SK-N-SH (cell line): ENCODE results near the gene SLC1A7. TPM values are rescaled to one million over a fixed set of nuclear protein-coding genes. Genes with fewer than 3 reads are reported as not detected.
A peak's percentile ranks its signal among the peaks of the same experiment; 100 is the strongest.

ENCODE experiments used
- CTCF ChIA-PET: fragments of 300-600, 350-600 bp; formaldehyde crosslinking; extraction: SDS; loops from one replicate; lab custom pipeline; 2021; lab: Yijun Ruan, JAX
- POLR2A ChIA-PET: fragments of 350-600 bp; sonication (Branson Sonifier 250); formaldehyde crosslinking; extraction: SDS; loops from one replicate; lab custom pipeline; 2020; ENCODE audit warnings: antibody characterized with exemption, inconsistent platforms; lab: Yijun Ruan, JAX
- DNase-seq: peaks from one replicate; pipeline ENCODE4 v3.0.0; 2012
- H2AFZ ChIP-seq: fragments of 200-600 bp; sonication (generic); 2 replicates; pipeline ENCODE4 v1.8.1; 2016; ENCODE audit warnings: antibody characterized with exemption, mild to moderate bottlenecking, low read depth
- H3F3A ChIP-seq: fragments of 200-600 bp; sonication (generic); replicated peaks from 2 replicates; pipeline ENCODE3; 2016; ENCODE audit warnings: antibody characterized with exemption, mild to moderate bottlenecking; ENCODE audit not compliant: insufficient read depth
- H3K27ac ChIP-seq, 2 experiments: fragments of 200-500 bp in 1 of 2; fragments of 200-600 bp in 1 of 2; sonication (Bioruptor generic) in 1 of 2; sonication (generic), shearing (Covaris generic) in 1 of 2; 2 replicates each; pipeline versions ENCODE4 v1.5.1 to v1.6.1; 2014 to 2016; ENCODE audit warnings: low read depth in 2 of 2, inconsistent platforms in 1 of 2, low read length in 1 of 2, mild to moderate bottlenecking in 1 of 2, mixed read lengths in 1 of 2
- H3K27me3 ChIP-seq: fragments of 200-600 bp; sonication (generic), shearing (Covaris generic); 2 replicates; pipeline ENCODE4 v1.6.1; 2016; ENCODE audit warnings: mixed run types; ENCODE audit not compliant: insufficient read depth
- H3K36me3 ChIP-seq, 2 experiments: fragments of 200-500 bp in 1 of 2; fragments of 200-600 bp in 1 of 2; sonication (Bioruptor generic) in 1 of 2; sonication (generic) in 1 of 2; replicated peaks in 1 of 2; 2 replicates each; pipeline versions ENCODE3 to v1.5.1; 2014 to 2016; ENCODE audit warnings: low read length in 1 of 2, mild to moderate bottlenecking in 1 of 2; ENCODE audit not compliant: insufficient read depth in 2 of 2, control insufficient read depth in 1 of 2
- H3K4me1 ChIP-seq, 2 experiments: fragments of 200-500 bp in 1 of 2; fragments of 200-600 bp in 1 of 2; sonication (Bioruptor generic) in 1 of 2; sonication (generic), shearing (Covaris generic) in 1 of 2; 2 replicates each; pipeline versions ENCODE4 v1.5.1 to v1.6.1; 2014 to 2016; ENCODE audit warnings: low read depth in 1 of 2, low read length in 1 of 2, mixed run types in 1 of 2; ENCODE audit not compliant: insufficient read depth in 2 of 2, control insufficient read depth in 1 of 2
- H3K4me2 ChIP-seq: fragments of 200-600 bp; sonication (generic), shearing (Covaris generic); 2 replicates; pipeline ENCODE4 v1.6.1; 2017; ENCODE audit warnings: mixed run types
- H3K4me3 ChIP-seq, 2 experiments: fragments of 200-500 bp in 1 of 2; fragments of 200-600 bp in 1 of 2; sonication (Bioruptor generic) in 1 of 2; sonication (generic), shearing (Covaris generic) in 1 of 2; 2 replicates each; pipeline versions ENCODE4 v1.5.1 to v1.8.1; 2014 to 2016; ENCODE audit warnings: low read depth in 2 of 2, inconsistent platforms in 1 of 2, low read length in 1 of 2, mild to moderate bottlenecking in 1 of 2, mixed read lengths in 1 of 2, moderate library complexity in 1 of 2
- H3K79me2 ChIP-seq: fragments of 200-600 bp; sonication (generic); 2 replicates; pipeline ENCODE4 v1.8.1; 2017; ENCODE audit warnings: mild to moderate bottlenecking; ENCODE audit not compliant: insufficient read depth
- H3K9ac ChIP-seq: fragments of 200-600 bp; sonication (generic); 2 replicates; pipeline ENCODE4 v1.6.1; 2017; ENCODE audit warnings: mixed run types
- H3K9me2 ChIP-seq: fragments of 200-600 bp; sonication (generic); 2 replicates; pipeline ENCODE4 v1.6.1; 2017; ENCODE audit warnings: mixed run types
- H3K9me3 ChIP-seq: fragments of 200-600 bp; sonication (generic); 2 replicates; pipeline ENCODE4 v1.6.1; 2017; ENCODE audit warnings: mixed run types, mild to moderate bottlenecking, moderate library complexity
- H4K20me1 ChIP-seq: fragments of 200-600 bp; sonication (generic); 2 replicates; pipeline ENCODE4 v1.6.1; 2017; ENCODE audit warnings: mild to moderate bottlenecking, mixed run types; ENCODE audit not compliant: insufficient read depth
- FOXJ3 ChIP-seq: sonication (generic); formaldehyde crosslinking; IDR thresholded peaks from 2 replicates; pipeline ENCODE4 v1.5.1; 2020; ENCODE audit warnings: mild to moderate bottlenecking, missing genetic modification reagents
- FOXM1 ChIP-seq: IDR thresholded peaks from 2 replicates; pipeline ENCODE4 v1.4.0; 2012; ENCODE audit warnings: low read depth, mild to moderate bottlenecking
- GABPA ChIP-seq: IDR thresholded peaks from 2 replicates; pipeline ENCODE4 v1.4.0; 2012; ENCODE audit warnings: low read depth, mild to moderate bottlenecking
- GATA2 ChIP-seq: sonication (generic); formaldehyde crosslinking; IDR thresholded peaks from 2 replicates; pipeline ENCODE4 v1.5.0; 2020; ENCODE audit warnings: mild to moderate bottlenecking, missing genetic modification reagents
- JUND ChIP-seq: IDR thresholded peaks from 2 replicates; pipeline ENCODE4 v1.4.0; 2012
- NFIC ChIP-seq: IDR thresholded peaks from 2 replicates; pipeline ENCODE4 v1.4.0; 2012; ENCODE audit warnings: borderline replicate concordance
- RAD21 ChIP-seq: IDR thresholded peaks from 2 replicates; pipeline ENCODE4 v1.6.1; 2012; ENCODE audit warnings: mild to moderate bottlenecking, low read length
- RCOR1 ChIP-seq: fragments of 150-350 bp; IDR thresholded peaks from 2 replicates; pipeline ENCODE4 v1.6.1; 2017; ENCODE audit warnings: antibody characterized with exemption, low read length
- RFX5 ChIP-seq: IDR thresholded peaks from 2 replicates; pipeline ENCODE4 v1.6.1; 2012; ENCODE audit warnings: mild to moderate bottlenecking, improper control_type of control experiment, low read length
- SIN3A ChIP-seq: IDR thresholded peaks from 2 replicates; pipeline ENCODE4 v1.6.1; 2012; ENCODE audit warnings: low read depth, mild to moderate bottlenecking, low read length, moderate library complexity, borderline replicate concordance
- SMC3 ChIP-seq: IDR thresholded peaks from 2 replicates; pipeline ENCODE4 v1.6.1; 2012; ENCODE audit warnings: low read depth, low read length, improper control_type of control experiment
- TAF1 ChIP-seq: IDR thresholded peaks from 2 replicates; pipeline ENCODE4 v1.6.1; 2012; ENCODE audit warnings: low read depth, mild to moderate bottlenecking, low read length, moderate library complexity, borderline replicate concordance
- TCF12 ChIP-seq: IDR thresholded peaks from 2 replicates; pipeline ENCODE4 v1.4.0; 2012
- WGBS: methylation state at CpG from one replicate; pipeline ENCODE4 v1.1.6; 2017; ENCODE audit warnings: low lambda C conversion rate; 5-methylcytosine and 5-hydroxymethylcytosine counted together
- polyA plus RNA-seq, 3 experiments: library from polyadenylated mRNA; depleted of rRNA; stranded (reverse); fragments of >200 nt; gene quantifications; 2 replicates each; pipeline ENCODE4 v1.2.3, GENCODE V29; 2012

SLC1A7 gene
- polyA plus RNA-seq, 1 of the 3 experiments (the other 2 are of a cell fraction) = not detected

- ChIA-PET CTCF (interaction anchor here (0.9 to 2.1 kb wide), 3 partner anchors 15 to 123 kb away, joined by 3 to 7 read pairs (median 4); no protein-coding TSS in a partner anchor), POLR2A (no interaction called here)
- Histone ChIP-seq H2AFZ (no peak overlapping the region; the same call in 1 of the 2 replicates), H3K9ac (0 out of 2 replicates have a peak overlapping the region, but pooled peaks have one; percentile 39), H3K27ac (no peak overlapping the region), H3K4me3 (peak overlapping the region; percentile 54), H3K9me2 (no peaks in the 10 kb centered on the region), H3F3A (no peaks in the 10 kb centered on the region), H3K27me3 (no peaks in the 10 kb centered on the region), H3K79me2 (no peaks in the 10 kb centered on the region), H3K4me1 (peaks cover 3 to 15% of the 10 kb centered on the region in 2 experiments; a peak in 2 of 4 replicates), H3K9me3 (no peaks in the 10 kb centered on the region)
- TF ChIP-seq SMC3 (no peak), JUND (no peak), SIN3A (no peak), RCOR1 (no peak), RFX5 (no peak), FOXJ3 (no peak), GATA2 (no peak), GABPA (no peak), TCF12 (no peak), TAF1 (no peak), FOXM1 (no peak), RAD21 (no peak; the same call in 1 of the 2 replicates)
- TF ChIP-seq, all 33 proteins: peak for 0
- H4K20me1 ChIP-seq = no peaks in the 10 kb centered on the region
- 36% methylated on average over 26 of the region's 61 CpGs for WGBS
- peak overlapping the region; percentile 97 for H3K4me2 ChIP-seq
- DNase-seq = peak; percentile 72
- H3K36me3 ChIP-seq = no peaks in the 10 kb centered on the region
Observed at GRCh38 chr1:53062708-53063591, 79.5 kb downstream of the SLC1A7 start.

DNA sequence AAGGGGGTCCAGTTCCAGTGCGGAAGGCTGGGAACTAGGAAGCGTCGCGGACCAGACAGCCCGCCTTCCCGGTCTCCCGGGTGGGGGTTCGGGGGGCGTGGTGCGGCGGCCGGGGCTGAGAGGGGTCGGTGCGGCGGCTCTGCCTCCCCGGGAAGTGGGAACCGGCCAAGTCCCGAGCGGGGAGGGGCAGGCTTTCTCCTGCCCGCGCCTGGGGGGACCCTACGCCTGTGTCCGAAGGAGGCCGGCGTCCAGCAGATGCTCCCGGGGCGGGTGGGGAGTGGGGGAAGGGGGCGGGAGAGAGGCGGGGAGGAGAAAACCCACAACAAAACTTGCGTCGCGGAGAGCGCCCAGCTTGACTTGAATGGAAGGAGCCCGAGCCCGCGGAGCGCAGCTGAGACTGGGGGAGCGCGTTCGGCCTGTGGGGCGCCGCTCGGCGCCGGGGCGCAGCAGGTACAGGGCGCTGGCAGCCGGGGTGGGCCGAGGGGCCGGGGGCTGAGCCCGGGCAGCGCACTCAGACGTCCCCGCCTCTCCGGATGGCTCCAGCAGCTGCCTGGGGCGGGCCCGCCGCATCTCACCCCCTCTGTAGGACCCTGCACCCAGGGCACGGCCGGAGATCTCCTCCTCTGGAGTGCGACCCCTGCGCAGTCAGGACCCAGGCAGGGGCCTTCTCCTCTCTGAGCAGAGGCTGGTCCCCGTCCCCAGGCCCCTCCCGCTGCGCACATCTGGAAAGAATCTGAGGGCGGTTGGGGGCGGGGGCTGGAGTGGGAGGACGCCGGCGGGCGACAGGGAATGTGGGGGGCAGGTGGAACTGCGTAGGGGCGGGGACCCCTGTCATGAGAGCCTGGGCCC lies 80.4 kb downstream of the SLC1A7 start, which contains the start of gene PODN:
TSS of gene PODN (plus strand) at position 355 of the 849 bp plus-strand sequence. CDS start 7,643 bp downstream, outside the sequence.
- POLR2A ChIA-PET = no interaction called here
- peak within 1 kb of the TSS; percentile 39; the same call in 1 of the 2 replicates for H3K9ac ChIP-seq

More for the DNA sequence above, 80.4 kb downstream of the SLC1A7 start, which contains the start of gene PODN:
- Histone ChIP-seq H3K9me2 (no peaks in the 10 kb centered on the region), H3K36me3 (no peaks in the 10 kb centered on the region), H3K4me3 (peak within 1 kb of the TSS; percentile 54), H3K27ac (no peak within 1 kb of the TSS), H4K20me1 (no peaks in the 10 kb centered on the region), H2AFZ (no peak within 1 kb of the TSS; the same call in 1 of the 2 replicates), H3K4me2 (peak within 1 kb of the TSS; percentile 97), H3K9me3 (no peaks in the 10 kb centered on the region), H3K79me2 (no peaks in the 10 kb centered on the region), H3K4me1 (peaks cover 3 to 15% of the 10 kb centered on the region in 2 experiments; a peak in 2 of 4 replicates), H3F3A (no peaks in the 10 kb centered on the region), H3K27me3 (no peaks in the 10 kb centered on the region)
- WGBS = 10% methylated on average over 35 of the region's 73 CpGs
- TF ChIP-seq NFIC (no peak), TCF12 (0 out of 2 replicates have a peak, but pooled peaks have one; percentile 6)
- peak; percentile 86 for DNase-seq
- CTCF ChIA-PET = interaction anchor here (0.6 to 2.1 kb wide), 4 partner anchors 14 to 248 kb away, joined by 3 to 7 read pairs (median 4); no protein-coding TSS in a partner anchor
